GM12878 (cell line): Measurements from ENCODE around the gene NES. TPM values are rescaled to one million over a fixed set of nuclear protein-coding genes. Genes with fewer than 3 reads are reported as not detected.

Experiments
- ATAC-seq: fragments of 200-7000 bp; cut with Tn5 transposase; 3 replicates; pipeline ENCODE4 v1.9.1; 2020; ENCODE audit warnings: mild to moderate bottlenecking, moderate library complexity
- BruUV-seq: library from RNA; stranded (reverse); fragments of 400-500 nt; replicated peaks from 2 replicates; lab custom pipeline; 2021; lab: Mats Ljungman, UMichigan
- CTCF ChIA-PET: fragments of 300-600 bp; sonication (Branson Sonifier 250); formaldehyde crosslinking; extraction: SDS; loops from one replicate; lab custom pipeline; 2021; ENCODE audit warnings: inconsistent platforms; lab: Yijun Ruan, JAX
- POLR2A ChIA-PET: fragments of 350-600 bp; formaldehyde crosslinking; extraction: SDS; loops from one replicate; lab custom pipeline; 2021; ENCODE audit warnings: inconsistent platforms; lab: Charles Lee
- RAD21 ChIA-PET: fragments of 300-600 bp; sonication (Branson Sonifier 250); formaldehyde crosslinking; loops from one replicate; lab custom pipeline; 2023; ENCODE audit warnings: antibody characterized with exemption; ENCODE audit not compliant: unreplicated experiment; lab: Charles Lee
- SMC1A ChIA-PET: fragments of 300-600 bp; sonication (Branson Sonifier 250); formaldehyde crosslinking; loops from one replicate; lab custom pipeline; 2023; ENCODE audit not compliant: unreplicated experiment, uncharacterized antibody; lab: Charles Lee
- DNase-seq: peaks from one replicate; pipeline ENCODE4 v3.0.0-alpha.2; 2011; ENCODE audit warnings: low read depth, low spot score
- FAIRE-seq: peaks from 3 replicates; lab custom pipeline; 2011; peaks lifted over from hg19 to GRCh38; lab: Jason Lieb, UNC
- H2AFZ ChIP-seq: 2 replicates; pipeline ENCODE4 v1.6.0; 2011; ENCODE audit warnings: low read depth, low read length, control low read depth; ENCODE audit not compliant: control insufficient read depth
- H3K27ac ChIP-seq: 2 replicates; pipeline ENCODE4 v1.5.1; 2011; ENCODE audit warnings: control low read depth; ENCODE audit not compliant: control insufficient read depth, insufficient read depth
- H3K27me3 ChIP-seq, 2 experiments: replicated peaks in 1 of 2; 2 replicates each; pipeline versions ENCODE4 v1.6.0 to v1.6.1; 2011; ENCODE audit warnings: low read length in 1 of 2; ENCODE audit not compliant: control insufficient read depth in 2 of 2, insufficient read depth in 2 of 2
- H3K36me3 ChIP-seq, 2 experiments: 2 replicates each; pipeline ENCODE4 v1.5.1; 2011; ENCODE audit warnings: low read length in 1 of 2; ENCODE audit not compliant: control insufficient read depth in 2 of 2, insufficient read depth in 2 of 2
- H3K4me1 ChIP-seq: 2 replicates; pipeline ENCODE4 v1.6.1; 2011; ENCODE audit warnings: mild to moderate bottlenecking, low read length, moderate library complexity, mixed read lengths; ENCODE audit not compliant: control insufficient read depth, insufficient read depth
- H3K4me2 ChIP-seq: 2 replicates; pipeline ENCODE4 v1.6.0; 2011; ENCODE audit warnings: control low read depth; ENCODE audit not compliant: control insufficient read depth, insufficient read depth
- H3K4me3 ChIP-seq: fragments of 200-600 bp; sonication (generic); 2 replicates; pipeline ENCODE4 v1.5.1; 2016
- H3K79me2 ChIP-seq: 2 replicates; pipeline ENCODE4 v1.6.0; 2011; ENCODE audit warnings: low read length; ENCODE audit not compliant: control insufficient read depth, insufficient read depth
- H3K9ac ChIP-seq: 2 replicates; pipeline ENCODE4 v1.8.0; 2011; ENCODE audit warnings: low read length, control low read depth, mixed read lengths; ENCODE audit not compliant: control insufficient read depth, insufficient read depth
- H3K9me3 ChIP-seq: replicated peaks from 3 replicates; pipeline ENCODE4 v1.5.1; 2011; ENCODE audit warnings: mild to moderate bottlenecking, low read length; ENCODE audit not compliant: control insufficient read depth, insufficient read depth
- H4K20me1 ChIP-seq: 2 replicates; pipeline ENCODE4 v1.6.0; 2011; ENCODE audit not compliant: control insufficient read depth, insufficient read depth
- E2F4 ChIP-seq: IDR thresholded peaks from 2 replicates; pipeline ENCODE4 v1.6.1; 2012; ENCODE audit warnings: low read depth, low read length, improper control_type of control experiment
- EED ChIP-seq: sonication (generic); IDR thresholded peaks from 2 replicates; pipeline ENCODE4 v1.6.1; 2016; ENCODE audit warnings: antibody characterized with exemption, low read depth
- ESRRA ChIP-seq: IDR thresholded peaks from 2 replicates; pipeline ENCODE4 v1.6.1; 2012; ENCODE audit warnings: mild to moderate bottlenecking, low read length, improper control_type of control experiment
- GATAD2B ChIP-seq: fragments of 450-650 bp; conservative IDR thresholded peaks from 2 replicates; pipeline ENCODE4 v1.6.1; 2017; ENCODE audit warnings: low read depth, mild to moderate bottlenecking, moderate library complexity
- MTA3 ChIP-seq: IDR thresholded peaks from 2 replicates; pipeline ENCODE4 v1.6.1; 2012; ENCODE audit warnings: low read length, inconsistent platforms, borderline replicate concordance
- NR2C1 ChIP-seq: fragments of 450-650 bp; IDR thresholded peaks from 2 replicates; pipeline ENCODE4 v1.6.1; 2017; ENCODE audit warnings: antibody characterized with exemption, mild to moderate bottlenecking, moderate library complexity
- NR2C2 ChIP-seq: IDR thresholded peaks from 2 replicates; pipeline ENCODE4 v1.6.1; 2011; ENCODE audit warnings: borderline replicate concordance, low read depth; ENCODE audit not compliant: control insufficient read depth, insufficient read length
- POLR2AphosphoS5 ChIP-seq: IDR thresholded peaks from 2 replicates; pipeline ENCODE4 v1.6.1; 2011; ENCODE audit warnings: mild to moderate bottlenecking, low read length, inconsistent platforms
- RB1 ChIP-seq: fragments of 450-650 bp; formaldehyde crosslinking; IDR thresholded peaks from 2 replicates; pipeline ENCODE4 v1.6.1; 2017; ENCODE audit warnings: mild to moderate bottlenecking, borderline replicate concordance
- SUPT20H ChIP-seq: IDR thresholded peaks from 2 replicates; pipeline ENCODE4 v1.6.1; 2011; ENCODE audit warnings: low read depth, mild to moderate bottlenecking, low read length, moderate library complexity, borderline replicate concordance; ENCODE audit not compliant: control insufficient read depth
- WRNIP1 ChIP-seq: IDR thresholded peaks from 2 replicates; pipeline ENCODE4 v1.6.1; 2011; ENCODE audit warnings: low read depth, low read length, improper control_type of control experiment, borderline replicate concordance
- YY1 ChIP-seq: IDR thresholded peaks from 2 replicates; pipeline ENCODE4 v1.6.1; 2011; ENCODE audit warnings: low read depth, mild to moderate bottlenecking, low read length
- ZBTB4 ChIP-seq: fragments of 450-650 bp; formaldehyde crosslinking; IDR thresholded peaks from 2 replicates; pipeline ENCODE4 v1.4.0; 2022; ENCODE audit warnings: mild to moderate bottlenecking, moderate library complexity
- ZNF384 ChIP-seq: IDR thresholded peaks from 2 replicates; pipeline ENCODE4 v1.6.1; 2012; ENCODE audit warnings: low read depth, mild to moderate bottlenecking, low read length, improper control_type of control experiment, borderline replicate concordance
- ZNF622 ChIP-seq: fragments of 450-650 bp; IDR thresholded peaks from 2 replicates; pipeline ENCODE4 v1.6.1; 2017; ENCODE audit warnings: mild to moderate bottlenecking, inconsistent platforms
- ZSCAN29 ChIP-seq: fragments of 450-650 bp; IDR thresholded peaks from 2 replicates; pipeline ENCODE4 v1.6.1; 2017; ENCODE audit warnings: mild to moderate bottlenecking, moderate library complexity
- WGBS: methylation state at CpG from one replicate; pipeline ENCODE4 v1.1.6; 2016; ENCODE audit warnings: low lambda C conversion rate; ENCODE audit not compliant: insufficient replicate concordance, insufficient coverage; ENCODE audit errors: missing lambda C conversion rate; 5-methylcytosine and 5-hydroxymethylcytosine counted together
- in situ Hi-C: fragments of 300-500 bp; cut with MboI; formaldehyde crosslinking; loops from 9 replicates; pipeline ENCODE4 v1.14.3; 2018; ENCODE audit warnings: mixed read lengths
- intact Hi-C: fragments of 100-400 bp; cut with micrococcal nuclease; formaldehyde crosslinking; loops from one replicate; pipeline ENCODE4 v1.14.2; 2022; ENCODE audit not compliant: unreplicated experiment
- polyA plus RNA-seq, 11 experiments: library from polyadenylated mRNA; depleted of rRNA in 4 of 11; unstranded in 6 of 11; stranded (reverse) in 5 of 11; fragments of >200 nt; fragmentation: Nextera tagmentation in 4 of 11; fragmentation: Illumina TruSeq in 1 of 11; extraction: Ambion mirVana in 4 of 11; extraction: Trizol in 1 of 11; gene quantifications; 1 replicate in 1 of 11; 2 replicates in 10 of 11; pipeline versions ENCODE4 v1.2.1 to v1.2.3, GENCODE V29; 2011 to 2016; ENCODE audit warnings: inconsistent platforms in 2 of 11, missing spikeins in 2 of 11, low read depth in 1 of 11
- total RNA-seq, 4 experiments: library from RNA; depleted of rRNA in 3 of 4; stranded (reverse); fragments of >200 nt in 3 of 4; fragmentation: Illumina TruSeq in 1 of 4; extraction: Trizol in 1 of 4; gene quantifications; 2 replicates each; pipeline versions ENCODE4 v1.2.1 to v1.2.3, GENCODE V29; 2013 to 2021

The NES gene
- total and polyA plus RNA-seq, 10 of the 15 experiments (the other 5 are each of a cell fraction or from before 2014, with no cell fraction given), result under 0.01 to 0.15 (median 0.02) TPM; not detected in 4

GRCh38 chr1:156697481-156697880 is 20.3 kb upstream of the NES start (continued):
- no peak for TF ChIP-seq RB1

GRCh38 chr1:156696755-156697154 is 19.5 kb upstream of the NES start:
- SMC1A ChIA-PET, result interaction anchor here (1.1 kb wide), 1 partner anchor 17 kb away, joined by 3 read pairs; no protein-coding TSS in a partner anchor
- no peak overlapping the region for H2AFZ ChIP-seq
- no peak overlapping the region for H3K4me2 ChIP-seq
- CTCF ChIA-PET, result interaction anchor here (0.9 to 1.2 kb wide), 2 partner anchors 11 to 25 kb away, joined by 3 read pairs; no protein-coding TSS in a partner anchor
- no peak for FAIRE-seq
- RAD21 ChIA-PET, result interaction anchor here (1.3 kb wide), 1 partner anchor 10 kb away, joined by 4 read pairs; no protein-coding TSS in a partner anchor
- H3K27ac ChIP-seq, result no peak overlapping the region
- peaks cover 6 to 16% of the 10 kb centered on the region in 2 experiments for H3K27me3 ChIP-seq
- no peak overlapping the region for H3K4me3 ChIP-seq
- no TSS peak for BruUV-seq
- TF ChIP-seq E2F4 (no peak), EED (no peak), ZNF622 (no peak), POLR2AphosphoS5 (no peak), YY1 (no peak), ESRRA (no peak), ZSCAN29 (no peak), WRNIP1 (no peak), SUPT20H (no peak), NR2C1 (no peak), GATAD2B (no peak), MTA3 (no peak), ZBTB4 (CRISPR knock-in tag) (no peak), ZNF384 (no peak), NR2C2 (no peak)
- TF ChIP-seq, all 136 proteins: peak for 0
- H3K9me3 ChIP-seq, result no peaks in the 10 kb centered on the region
- H3K36me3 ChIP-seq, result no peaks in the 10 kb centered on the region
- WGBS, result 52% methylated on average over 8 of the region's 8 CpGs
- no peaks in the 10 kb centered on the region for H3K4me1 ChIP-seq
- intact Hi-C loops (no loop called here), in situ Hi-C loops (no loop called here)
- POLR2A ChIA-PET, result no interaction called here
- no peaks in the 10 kb centered on the region for H4K20me1 ChIP-seq
- no peak for ATAC-seq
- DNase-seq, result no peak
- H3K79me2 ChIP-seq, result no peaks in the 10 kb centered on the region
- no peak overlapping the region for H3K9ac ChIP-seq
